Limb (tissue), 2 donors: ENCODE data around the gene PDE3A.

Experiments
- DNase-seq, 2 donors: peaks; one replicate each; pipeline ENCODE4 v3.0.0-alpha.2; 2016; ENCODE audit errors: extremely low spot score in 2 of 2

Gene PDE3A

DNA sequence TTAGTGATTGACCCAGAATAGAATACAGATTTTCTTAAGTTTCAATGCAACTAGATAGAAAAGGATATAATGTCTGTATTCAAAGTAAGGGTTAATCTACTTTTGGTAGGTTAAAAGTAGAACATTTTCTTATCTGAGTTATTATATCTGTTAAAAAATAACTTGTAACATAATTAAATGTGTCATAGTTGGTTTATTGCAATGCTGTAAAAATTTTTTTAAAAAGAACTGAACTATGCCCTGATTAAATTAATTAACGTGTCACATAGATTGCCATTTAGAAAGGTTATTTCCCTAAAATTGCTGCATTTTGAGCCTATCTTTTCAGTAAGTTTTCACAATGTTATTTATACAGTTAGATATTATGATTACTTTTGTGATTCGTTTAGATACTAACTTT lies 89.2 kb downstream of the PDE3A start:
- no peak for DNase-seq

DNA sequence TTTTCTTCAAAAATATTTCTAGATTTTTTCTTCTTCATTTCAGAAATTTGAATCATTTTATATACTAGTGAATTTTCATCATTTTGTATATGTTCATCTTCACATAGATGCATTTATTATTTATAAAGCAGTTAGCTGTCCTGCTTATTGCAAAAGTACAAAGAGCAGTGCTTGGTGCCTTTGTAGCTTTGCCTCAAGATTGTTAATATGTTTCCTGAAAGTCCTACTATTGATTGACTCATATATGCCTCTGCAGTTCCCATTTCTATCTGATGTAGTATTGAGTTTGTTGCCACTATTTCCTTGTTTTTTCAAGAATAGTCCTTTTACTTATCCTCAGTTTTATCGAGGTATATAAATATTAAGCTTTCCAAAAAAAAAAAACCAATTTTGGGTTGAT lies 89.7 kb downstream of the PDE3A start:
- no peak for DNase-seq

DNA sequence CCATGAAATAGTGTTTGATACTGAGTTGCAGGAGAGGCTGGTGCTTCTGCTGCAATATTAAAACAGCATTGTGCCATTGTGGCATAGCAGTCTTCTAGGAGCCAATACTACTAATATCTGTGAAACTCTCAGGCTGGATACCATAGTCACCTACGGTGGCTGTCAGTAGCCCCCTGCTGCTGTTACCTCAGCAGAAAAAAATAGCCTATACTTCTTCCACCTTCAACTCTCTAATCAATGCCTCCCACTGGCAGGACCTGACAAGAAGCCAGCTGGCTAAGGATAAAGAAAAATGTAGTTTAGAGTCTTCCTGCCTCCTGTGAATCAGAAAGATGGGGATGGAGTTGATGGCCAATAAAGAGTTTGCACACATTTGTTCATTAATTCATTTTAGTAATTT lies 91.6 kb downstream of the PDE3A start:
- DNase-seq = no peak

DNA sequence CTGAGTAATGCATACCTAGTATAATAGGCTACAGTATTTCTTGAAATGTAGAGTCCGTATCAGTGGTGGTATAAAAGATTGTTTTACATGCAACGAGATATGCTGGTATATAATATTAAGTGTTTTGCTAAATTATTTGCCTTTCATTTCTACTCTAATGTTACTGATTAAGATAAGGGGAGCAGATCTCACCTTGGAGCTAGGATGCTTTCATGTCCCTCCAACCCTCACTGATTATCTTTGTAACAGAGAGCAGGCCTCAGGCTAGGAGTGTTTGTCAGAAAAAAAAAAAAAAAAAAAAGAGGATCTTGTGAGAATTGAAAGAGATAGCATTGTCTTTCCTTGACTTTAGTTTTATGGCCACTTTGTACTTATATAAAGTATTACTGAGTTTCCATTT lies 92.6 kb downstream of the PDE3A start:
- DNase-seq = no peak

GRCh38 chr12:20463913-20464524 lies 95.7 kb downstream of the PDE3A start:
- no peak for DNase-seq

DNA sequence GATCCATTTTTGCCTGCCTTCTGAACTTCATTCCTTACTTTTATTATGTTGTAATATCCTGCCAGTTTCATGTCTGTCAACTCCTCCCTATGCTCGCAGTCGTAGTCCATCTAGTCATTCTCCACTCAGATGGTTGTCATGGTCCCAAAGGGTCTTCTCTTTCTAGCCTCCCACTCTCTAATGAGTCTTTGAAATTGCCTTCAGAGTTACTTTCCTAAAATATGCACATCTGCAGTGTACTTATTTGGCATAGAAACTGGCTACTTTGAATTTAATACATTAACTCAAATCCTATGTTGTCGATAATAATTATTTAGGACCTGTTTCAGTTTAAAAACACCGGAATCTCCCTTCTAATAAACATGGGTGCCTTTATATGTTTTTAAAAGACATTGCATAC lies 101.0 kb downstream of the PDE3A start:
- DNase-seq = no peak

GRCh38 chr12:20469756-20470155 lies 101.4 kb downstream of the PDE3A start:
- DNase-seq = no peak

DNA sequence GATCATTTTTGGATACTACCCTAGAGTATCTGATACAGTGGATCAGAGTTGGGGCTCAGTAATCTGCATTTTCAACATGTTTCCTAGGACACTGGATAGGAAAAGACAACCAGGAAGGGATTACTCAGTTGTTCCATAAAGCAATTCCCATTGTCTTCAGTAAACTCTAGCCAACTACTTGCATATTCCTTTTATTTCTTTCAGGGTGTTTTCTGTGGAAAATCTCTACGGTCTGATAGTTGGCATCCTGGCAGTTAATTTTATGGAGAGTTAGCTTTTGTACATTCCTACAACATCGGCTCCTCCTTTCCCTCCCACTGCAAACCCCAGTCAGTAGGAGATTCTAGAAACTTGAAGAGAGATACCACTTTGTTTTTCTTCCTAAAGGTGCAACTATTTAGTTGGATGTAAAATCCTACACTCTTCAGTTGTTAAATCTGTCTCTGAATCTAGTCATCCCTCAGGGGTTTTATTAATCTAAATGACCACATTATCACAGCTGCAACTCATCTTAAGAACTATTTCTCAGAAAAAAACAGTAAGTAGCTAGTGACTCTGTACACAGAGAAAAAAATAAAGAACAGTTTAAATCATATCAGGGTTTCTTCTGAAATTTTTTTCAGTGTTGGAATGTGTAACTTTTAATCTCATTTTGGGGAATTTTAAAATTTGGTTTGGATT lies 103.9 kb downstream of the PDE3A start:
- no peak for DNase-seq

DNA sequence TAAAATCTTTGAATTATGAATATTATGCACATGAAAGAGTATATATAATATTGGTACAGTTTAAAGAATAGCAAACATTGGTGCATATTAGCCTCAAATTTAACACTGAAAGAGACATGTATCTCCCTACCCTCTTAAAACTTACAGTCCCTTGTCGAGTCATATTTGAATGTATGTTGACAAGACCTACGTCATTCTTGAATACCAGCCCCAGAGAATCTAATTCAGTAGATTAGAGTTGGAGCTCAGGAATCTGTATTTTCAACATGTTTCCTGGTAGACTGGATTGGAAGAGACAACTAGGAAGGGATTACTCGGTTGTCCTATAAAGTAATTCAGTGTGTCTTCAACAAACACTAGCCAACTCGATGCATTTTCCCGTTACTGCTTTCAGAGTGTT lies 104.8 kb downstream of the PDE3A start:
- DNase-seq = no peak

- no peak for DNase-seq
Measured at GRCh38 chr12:20474016-20474415, 105.7 kb downstream of the PDE3A start.

DNA sequence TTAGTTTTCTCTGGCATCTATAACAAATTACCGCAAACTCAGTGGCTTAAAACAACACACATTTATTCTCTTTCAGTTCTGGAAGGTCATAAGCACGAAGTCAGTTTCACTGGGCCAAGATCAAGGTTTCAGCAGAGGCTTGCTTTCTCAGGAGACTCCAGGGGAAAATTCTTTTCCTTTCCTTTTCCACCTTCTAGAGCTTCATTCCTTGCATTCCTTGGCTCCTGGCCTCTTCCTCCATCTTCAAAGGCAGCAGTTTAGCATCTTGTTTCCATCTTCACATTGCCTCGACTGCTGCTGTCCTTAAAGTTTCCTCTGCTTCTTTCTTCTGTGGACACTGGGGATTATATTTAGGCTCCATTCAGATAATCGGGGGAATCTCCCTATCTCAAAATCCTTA lies 106.1 kb downstream of the PDE3A start:
- no peak for DNase-seq

DNA sequence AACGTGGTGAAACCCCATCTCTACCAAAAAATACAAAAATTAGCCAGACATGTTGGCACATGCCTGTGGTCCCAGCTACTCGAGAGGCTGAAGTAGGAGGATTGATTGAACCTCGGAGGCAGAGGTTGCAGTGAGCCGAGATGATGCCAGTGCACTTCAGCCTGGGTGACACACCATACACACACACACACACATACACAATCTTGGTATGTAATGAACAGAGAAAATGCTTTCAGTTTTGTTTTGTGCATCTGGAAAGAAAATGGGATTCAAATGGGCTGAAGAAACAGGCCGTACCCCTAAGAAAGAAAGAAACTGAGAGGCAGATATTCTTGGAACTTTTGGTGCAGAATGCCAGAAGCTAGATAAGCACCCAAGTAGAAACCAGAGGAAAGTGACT lies 107.2 kb downstream of the PDE3A start:
- DNase-seq = no peak

DNA sequence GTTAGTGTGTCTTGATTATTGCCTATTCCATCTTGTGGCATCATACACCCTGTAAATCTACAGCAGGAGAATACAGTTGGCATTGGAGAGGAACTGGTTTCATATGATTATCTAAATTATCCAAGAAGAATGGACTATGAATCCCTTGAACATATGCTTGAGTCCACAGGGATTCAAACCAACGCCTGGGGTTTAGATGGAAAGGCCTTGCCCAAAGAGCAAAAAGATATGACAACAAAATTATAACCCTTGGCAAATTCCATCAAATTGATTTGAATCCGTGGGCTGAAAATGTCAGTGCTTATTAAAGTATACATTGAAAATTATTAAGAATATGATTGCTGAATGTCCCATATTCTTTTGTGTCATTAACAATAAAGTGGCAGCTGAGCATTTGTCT lies 108.2 kb downstream of the PDE3A start:
- DNase-seq = no peak

GRCh38 chr12:20477255-20477654 lies 108.9 kb downstream of the PDE3A start:
- no peak for DNase-seq

- no peak for DNase-seq
Measured at GRCh38 chr12:20477672-20478071, 109.3 kb downstream of the PDE3A start.

GRCh38 chr12:20482491-20483054 lies 114.2 kb downstream of the PDE3A start:
- DNase-seq = no peak

DNA sequence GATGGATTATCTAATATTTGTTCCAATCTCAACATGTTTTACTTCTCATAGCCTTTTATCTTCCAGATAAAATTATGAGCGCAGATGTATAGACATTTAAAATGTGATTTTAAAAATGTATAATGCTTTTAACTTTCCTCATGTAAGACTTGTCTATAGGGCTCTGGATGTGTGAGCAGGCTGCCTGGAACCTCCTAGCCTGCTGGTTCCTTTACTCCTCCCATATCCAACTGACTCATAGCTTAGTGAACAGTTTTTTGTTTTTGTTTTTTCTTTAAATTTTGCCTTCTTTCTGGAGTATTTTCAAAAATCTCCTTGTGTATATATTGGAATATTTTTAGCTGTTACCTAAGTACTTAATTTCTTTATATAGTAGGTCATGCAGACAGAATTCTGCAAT lies 115.4 kb downstream of the PDE3A start:
- no peak for DNase-seq

GRCh38 chr12:20486233-20486632 lies 117.9 kb downstream of the PDE3A start:
- DNase-seq = no peak

- DNase-seq = no peak
Measured at GRCh38 chr12:20487519-20487918, 119.2 kb downstream of the PDE3A start.

GRCh38 chr12:20489645-20490044 lies 121.3 kb downstream of the PDE3A start:
- no peak for DNase-seq

- no peak for DNase-seq
Measured at GRCh38 chr12:20490213-20490612, 121.9 kb downstream of the PDE3A start.

- no peak for DNase-seq
Measured at GRCh38 chr12:20491290-20491689, 123.0 kb downstream of the PDE3A start.

GRCh38 chr12:20492251-20492760 lies 124.0 kb downstream of the PDE3A start:
- DNase-seq = no peak
